OCI-LY7 (cell line): ENCODE data around the gene NKG7.

Experiments
- EZH2phosphoT487 ChIP-seq: fragments of 200-600 bp; sonication (generic); IDR thresholded peaks from 2 replicates; pipeline ENCODE4 v1.6.1; 2018; ENCODE audit warnings: low read depth, borderline replicate concordance, mild to moderate bottlenecking, mixed run types, antibody characterized with exemption, low read length, moderate library complexity, mixed read lengths
- TF ChIP-seq, protein P1 (sequence below): fragments of 200-600 bp; sonication (generic); conservative IDR thresholded peaks from 2 replicates; pipeline ENCODE4 v1.5.1; 2014; ENCODE audit warnings: mild to moderate bottlenecking, antibody characterized with exemption, low read length, moderate library complexity, mixed read lengths

DNA sequence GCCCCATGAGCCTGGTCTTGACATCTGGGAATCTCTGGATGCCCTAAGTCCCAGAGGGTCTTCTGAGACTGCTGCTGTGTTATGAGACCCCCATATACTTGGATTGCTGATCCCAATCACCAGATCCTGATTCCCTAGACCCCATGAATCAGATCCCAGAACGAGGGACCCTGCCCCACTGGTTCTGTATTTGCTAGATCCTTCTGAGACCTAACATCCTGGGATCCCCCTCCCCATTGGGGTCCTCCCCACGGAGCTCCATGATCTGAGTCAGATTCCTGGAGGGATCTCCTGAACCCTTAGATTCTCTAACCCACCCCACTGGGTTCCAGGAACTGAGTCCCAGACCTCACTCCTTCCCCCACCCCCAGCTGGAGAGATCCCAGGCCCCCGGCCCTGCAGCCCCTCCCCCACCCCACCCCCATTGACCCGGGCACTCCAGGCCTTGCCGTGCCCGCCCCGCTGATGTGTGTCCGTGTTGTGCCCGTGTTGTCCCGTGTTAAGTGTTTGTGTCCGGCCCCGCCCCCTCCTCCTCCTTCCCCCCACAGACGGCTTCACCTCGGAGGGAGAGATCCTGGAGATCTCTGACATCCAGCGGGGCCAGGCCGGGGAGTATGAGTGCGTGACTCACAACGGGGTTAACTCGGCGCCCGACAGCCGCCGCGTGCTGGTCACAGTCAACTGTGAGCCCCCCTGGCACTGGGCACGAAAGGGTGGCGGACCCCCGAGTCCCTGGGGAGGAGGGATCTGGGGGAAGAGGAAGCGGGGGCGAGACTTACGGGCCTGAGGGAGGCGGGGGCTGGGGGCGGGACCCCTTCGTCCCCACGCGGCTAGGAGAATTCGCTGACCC, 46.0 kb downstream of the NKG7 start:
- TF ChIP-seq, protein P1, sequence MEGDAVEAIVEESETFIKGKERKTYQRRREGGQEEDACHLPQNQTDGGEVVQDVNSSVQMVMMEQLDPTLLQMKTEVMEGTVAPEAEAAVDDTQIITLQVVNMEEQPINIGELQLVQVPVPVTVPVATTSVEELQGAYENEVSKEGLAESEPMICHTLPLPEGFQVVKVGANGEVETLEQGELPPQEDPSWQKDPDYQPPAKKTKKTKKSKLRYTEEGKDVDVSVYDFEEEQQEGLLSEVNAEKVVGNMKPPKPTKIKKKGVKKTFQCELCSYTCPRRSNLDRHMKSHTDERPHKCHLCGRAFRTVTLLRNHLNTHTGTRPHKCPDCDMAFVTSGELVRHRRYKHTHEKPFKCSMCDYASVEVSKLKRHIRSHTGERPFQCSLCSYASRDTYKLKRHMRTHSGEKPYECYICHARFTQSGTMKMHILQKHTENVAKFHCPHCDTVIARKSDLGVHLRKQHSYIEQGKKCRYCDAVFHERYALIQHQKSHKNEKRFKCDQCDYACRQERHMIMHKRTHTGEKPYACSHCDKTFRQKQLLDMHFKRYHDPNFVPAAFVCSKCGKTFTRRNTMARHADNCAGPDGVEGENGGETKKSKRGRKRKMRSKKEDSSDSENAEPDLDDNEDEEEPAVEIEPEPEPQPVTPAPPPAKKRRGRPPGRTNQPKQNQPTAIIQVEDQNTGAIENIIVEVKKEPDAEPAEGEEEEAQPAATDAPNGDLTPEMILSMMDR, result no peak
- TF ChIP-seq EZH2phosphoT487, result no peak
